OCI-M2 (cell line): ENCODE measurements around the gene NUBPL.
"Not testable (repeated sequence)": the region's sequence is repeated elsewhere in the genome, so short reads cannot be mapped to it uniquely, and the experiment has no call there.

Experiments
- DNase-seq: peaks from one replicate; lab custom pipeline; 2025; ENCODE audit not compliant: unreplicated experiment; lab: John Stamatoyannopoulos, UW

Gene NUBPL

GRCh38 chr14:31868096-31868495 lies 306.9 kb downstream of the NUBPL start:
- DNase-seq: not testable (repeated sequence)

GRCh38 chr14:31876741-31877140 lies 315.5 kb downstream of the NUBPL start:
- DNase-seq: no peak

GRCh38 chr14:31877255-31877798 lies 316.1 kb downstream of the NUBPL start:
- no peak for DNase-seq

GRCh38 chr14:31879661-31880348 lies 318.6 kb downstream of the NUBPL start:
- no peak for DNase-seq

- DNase-seq: no peak
Measured at GRCh38 chr14:31880935-31881334, 319.7 kb downstream of the NUBPL start.

GRCh38 chr14:31881531-31882310 lies 320.5 kb downstream of the NUBPL start:
- DNase-seq: no peak

- DNase-seq: no peak
Measured at GRCh38 chr14:31884238-31884637, 323.0 kb downstream of the NUBPL start.

- no peak for DNase-seq
Measured at GRCh38 chr14:31884776-31885379, 323.7 kb downstream of the NUBPL start.

GRCh38 chr14:31886156-31886835 lies 325.1 kb downstream of the NUBPL start:
- no peak for DNase-seq

GRCh38 chr14:31887929-31888580 lies 326.9 kb downstream of the NUBPL start:
- no peak for DNase-seq

GRCh38 chr14:31889297-31889696 lies 328.1 kb downstream of the NUBPL start:
- no peak for DNase-seq

- DNase-seq: not testable (repeated sequence)
Measured at GRCh38 chr14:31890202-31890601, 329.0 kb downstream of the NUBPL start.

GRCh38 chr14:31893221-31893757 lies 332.1 kb downstream of the NUBPL start:
- DNase-seq: no peak

- no peak for DNase-seq
Measured at GRCh38 chr14:31894351-31894750, 333.1 kb downstream of the NUBPL start.

GRCh38 chr14:31895206-31895605 lies 334.0 kb downstream of the NUBPL start:
- no peak for DNase-seq

GRCh38 chr14:31895646-31896045 lies 334.4 kb downstream of the NUBPL start:
- DNase-seq: no peak

GRCh38 chr14:31897581-31898186 lies 336.5 kb downstream of the NUBPL start:
- DNase-seq: no peak

GRCh38 chr14:31898838-31899528 lies 337.8 kb downstream of the NUBPL start:
- DNase-seq: no peak

GRCh38 chr14:31902002-31902401 lies 340.8 kb downstream of the NUBPL start:
- no peak for DNase-seq
